HepG2 (cell line): ENCODE results near the gene ZNF341. TPM values are rescaled to one million over a fixed set of nuclear protein-coding genes. Genes with fewer than 3 reads are reported as not detected.

ENCODE experiments used
- DPF2 ChIP-seq: sonication (generic); formaldehyde crosslinking; IDR thresholded peaks from 2 replicates; pipeline ENCODE4 v1.4.0; 2020; ENCODE audit warnings: mild to moderate bottlenecking, low read depth, missing genetic modification reagents, borderline replicate concordance
- FOXP1 ChIP-seq, 2 experiments: fragments of 450-650 bp in 1 of 2; IDR thresholded peaks; 2 replicates each; pipeline ENCODE4 v1.6.1; 2017 to 2018; ENCODE audit warnings: antibody characterized with exemption in 1 of 2
- GATAD1 ChIP-seq: IDR thresholded peaks from 2 replicates; pipeline ENCODE4 v1.6.1; 2016; ENCODE audit warnings: missing genetic modification reagents, missing compliant biosample characterization
- GFI1 ChIP-seq: sonication (generic); formaldehyde crosslinking; IDR thresholded peaks from 2 replicates; pipeline ENCODE4 v1.5.0; 2020; ENCODE audit warnings: missing genetic modification reagents, mild to moderate bottlenecking, borderline replicate concordance
- HMG20B ChIP-seq: conservative IDR thresholded peaks from 2 replicates; pipeline ENCODE4 v1.6.1; 2016; ENCODE audit warnings: missing genetic modification reagents, missing compliant biosample characterization
- KDM5A ChIP-seq: fragments of 200-600 bp; sonication (generic); IDR thresholded peaks from 2 replicates; pipeline ENCODE4 v1.7.0; 2018; ENCODE audit warnings: antibody characterized with exemption, mild to moderate bottlenecking, low read length, borderline replicate concordance
- KMT2B ChIP-seq: IDR thresholded peaks from 2 replicates; pipeline ENCODE4 v1.6.1; 2016; ENCODE audit warnings: missing genetic modification reagents, missing compliant biosample characterization
- MIER2 ChIP-seq: IDR thresholded peaks from 2 replicates; pipeline ENCODE4 v1.6.1; 2016; ENCODE audit warnings: missing biosample characterization, missing genetic modification reagents
- NCOA5 ChIP-seq: sonication (generic); formaldehyde crosslinking; IDR thresholded peaks from 2 replicates; pipeline ENCODE4 v1.4.0; 2020; ENCODE audit warnings: missing genetic modification reagents
- PAWR ChIP-seq: sonication (generic); formaldehyde crosslinking; IDR thresholded peaks from 2 replicates; pipeline ENCODE4 v1.4.0; 2020; ENCODE audit warnings: missing genetic modification reagents, mild to moderate bottlenecking, borderline replicate concordance
- RFX1 ChIP-seq: fragments of 450-650 bp; IDR thresholded peaks from 2 replicates; pipeline ENCODE4 v1.6.1; 2017
- RXRB ChIP-seq: IDR thresholded peaks from 2 replicates; pipeline ENCODE4 v1.6.1; 2016; ENCODE audit warnings: borderline replicate concordance, missing genetic modification reagents, missing compliant biosample characterization
- SALL1 ChIP-seq: sonication (generic); formaldehyde crosslinking; IDR thresholded peaks from 2 replicates; pipeline ENCODE4 v1.8.0; 2022; ENCODE audit warnings: mild to moderate bottlenecking, missing genetic modification reagents
- SP5 ChIP-seq: IDR thresholded peaks from 2 replicates; pipeline ENCODE4 v1.6.1; 2016; ENCODE audit warnings: low read depth, borderline replicate concordance
- TAF1 ChIP-seq: sonication (generic); formaldehyde crosslinking; IDR thresholded peaks from 2 replicates; pipeline ENCODE4 v1.4.0; 2020; ENCODE audit warnings: missing genetic modification reagents
- TFDP1 ChIP-seq: IDR thresholded peaks from 2 replicates; pipeline ENCODE4 v1.6.1; 2016; ENCODE audit warnings: missing compliant biosample characterization, missing genetic modification reagents, borderline replicate concordance
- ZKSCAN1 ChIP-seq: fragments of 150-350 bp; IDR thresholded peaks from 2 replicates; pipeline ENCODE4 v1.6.1; 2014; ENCODE audit warnings: low read length
- ZNF567 ChIP-seq: sonication (generic); formaldehyde crosslinking; IDR thresholded peaks from 2 replicates; pipeline ENCODE4 v1.8.1; 2023; ENCODE audit warnings: mild to moderate bottlenecking, missing genetic modification reagents, borderline replicate concordance
- ZNF720 ChIP-seq: sonication (generic); formaldehyde crosslinking; IDR thresholded peaks from 2 replicates; pipeline ENCODE4 v1.4.0; 2020; ENCODE audit warnings: missing genetic modification reagents
- ZSCAN25 ChIP-seq: sonication (generic); formaldehyde crosslinking; IDR thresholded peaks from 2 replicates; pipeline ENCODE4 v1.8.0; 2022; ENCODE audit warnings: mild to moderate bottlenecking, missing genetic modification reagents
- polyA plus RNA-seq, 8 experiments: library from polyadenylated mRNA; depleted of rRNA in 3 of 8; stranded (reverse) in 7 of 8; unstranded in 1 of 8; fragments of >200 nt; fragmentation: Illumina TruSeq in 4 of 8; extraction: Trizol in 4 of 8; gene quantifications; 2 replicates each; pipeline versions ENCODE4 v1.2.1 to v1.2.3, GENCODE V29; 2011 to 2016; ENCODE audit warnings: low read depth in 4 of 8, missing spikeins in 1 of 8, mixed read lengths in 1 of 8; ENCODE audit not compliant: insufficient read depth in 1 of 8
- total RNA-seq, 5 experiments: library from RNA; depleted of rRNA; stranded (reverse); fragments of >200 nt; fragmentation: Illumina TruSeq; extraction: Trizol; gene quantifications; 2 replicates each; pipeline ENCODE4 v1.2.3, GENCODE V29; 2016; ENCODE audit warnings: low read depth in 1 of 5
- TF ChIP-seq, protein P1 (sequence below): sonication (generic); formaldehyde crosslinking; IDR thresholded peaks from 2 replicates; pipeline ENCODE4 v1.4.0; 2020; ENCODE audit warnings: mild to moderate bottlenecking, missing genetic modification reagents

Gene ZNF341
- total and polyA plus RNA-seq, 2 of the 13 experiments (the other 11 are each of a cell fraction or from before 2014, with no cell fraction given) = 1.1 to 2.2 TPM

DNA sequence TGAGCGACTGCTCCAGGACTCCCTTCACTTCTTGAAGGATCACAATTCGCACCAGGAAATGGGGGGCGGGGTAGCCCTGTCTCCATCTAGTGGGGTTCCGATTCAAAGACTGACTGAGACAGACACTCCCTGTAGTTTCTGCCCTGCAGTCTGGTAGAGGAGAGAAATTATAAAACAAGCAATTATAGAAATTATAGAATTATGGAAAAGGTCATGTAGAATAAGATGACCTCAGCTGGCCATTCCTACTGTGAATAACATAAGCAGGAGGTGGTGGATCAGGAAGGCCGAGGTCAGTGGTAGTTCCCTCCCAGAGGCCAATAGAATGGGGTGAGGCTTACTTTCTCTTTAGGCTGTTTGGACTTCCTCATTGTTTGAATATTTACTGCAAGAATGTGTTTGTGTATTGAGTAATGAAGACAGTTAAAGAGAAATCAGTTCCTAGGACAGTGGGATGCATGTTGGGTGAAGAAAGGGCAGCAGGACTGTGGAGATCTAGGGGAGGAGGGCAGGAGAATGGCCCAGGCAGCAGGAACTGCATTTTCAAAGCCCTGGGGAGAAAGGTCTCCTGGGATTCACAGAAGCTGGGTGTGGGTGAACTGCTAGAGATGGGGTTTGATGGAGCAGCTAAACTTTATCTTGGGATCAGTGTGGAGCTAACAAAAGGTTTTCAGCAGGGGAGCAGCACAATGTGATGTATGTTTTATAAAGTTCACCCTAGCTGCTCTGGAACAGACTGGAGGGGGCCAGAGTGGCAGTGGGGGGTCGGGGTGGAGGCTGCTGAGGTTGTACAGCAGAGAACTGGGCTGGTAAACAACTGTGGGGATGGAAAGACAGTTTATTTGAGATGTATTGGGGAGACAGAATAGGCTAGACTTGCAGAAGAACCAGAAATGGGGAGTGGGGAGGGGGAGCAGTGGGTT, 2.1 kb downstream of the ZNF341 start (continued):
- TF ChIP-seq SALL1 (peak; percentile 14; the same call in 1 of the 2 replicates), RXRB (CRISPR knock-in tag) (peak; percentile 83), FOXP1 (IDR thresholded peaks at IDR 0.05) (peak; percentile 44; the same call in 1 of the 2 replicates), FOXP1 (CRISPR knock-in tag; IDR thresholded peaks at IDR 0.05) (peak; percentile 84), KDM5A (peak; percentile 51; the same call in 1 of the 2 replicates), ZSCAN25 (CRISPR knock-in tag) (peak; percentile 54; the same call in 1 of the 2 replicates), HMG20B (CRISPR knock-in tag) (no peak; the same call in 1 of the 2 replicates), KMT2B (CRISPR knock-in tag) (peak; percentile 47; the same call in 1 of the 2 replicates), ZKSCAN1 (no peak), TFDP1 (CRISPR knock-in tag) (peak; percentile 22; the same call in 1 of the 2 replicates), GATAD1 (CRISPR knock-in tag) (peak; percentile 58; the same call in 1 of the 2 replicates), SP5 (CRISPR knock-in tag) (peak; percentile 35; the same call in 1 of the 2 replicates), ZNF567 (CRISPR knock-in tag) (no peak), NCOA5 (CRISPR knock-in tag) (no peak), GFI1 (CRISPR knock-in tag) (peak; percentile 78; the same call in 1 of the 2 replicates), PAWR (CRISPR knock-in tag) (no peak), DPF2 (CRISPR knock-in tag) (peak; percentile 54; the same call in 1 of the 2 replicates), MIER2 (peak; percentile 27; the same call in 1 of the 2 replicates), ZNF720 (no peak), RFX1 (no peak), TAF1 (CRISPR knock-in tag) (no peak)
- TF ChIP-seq, protein P1, sequence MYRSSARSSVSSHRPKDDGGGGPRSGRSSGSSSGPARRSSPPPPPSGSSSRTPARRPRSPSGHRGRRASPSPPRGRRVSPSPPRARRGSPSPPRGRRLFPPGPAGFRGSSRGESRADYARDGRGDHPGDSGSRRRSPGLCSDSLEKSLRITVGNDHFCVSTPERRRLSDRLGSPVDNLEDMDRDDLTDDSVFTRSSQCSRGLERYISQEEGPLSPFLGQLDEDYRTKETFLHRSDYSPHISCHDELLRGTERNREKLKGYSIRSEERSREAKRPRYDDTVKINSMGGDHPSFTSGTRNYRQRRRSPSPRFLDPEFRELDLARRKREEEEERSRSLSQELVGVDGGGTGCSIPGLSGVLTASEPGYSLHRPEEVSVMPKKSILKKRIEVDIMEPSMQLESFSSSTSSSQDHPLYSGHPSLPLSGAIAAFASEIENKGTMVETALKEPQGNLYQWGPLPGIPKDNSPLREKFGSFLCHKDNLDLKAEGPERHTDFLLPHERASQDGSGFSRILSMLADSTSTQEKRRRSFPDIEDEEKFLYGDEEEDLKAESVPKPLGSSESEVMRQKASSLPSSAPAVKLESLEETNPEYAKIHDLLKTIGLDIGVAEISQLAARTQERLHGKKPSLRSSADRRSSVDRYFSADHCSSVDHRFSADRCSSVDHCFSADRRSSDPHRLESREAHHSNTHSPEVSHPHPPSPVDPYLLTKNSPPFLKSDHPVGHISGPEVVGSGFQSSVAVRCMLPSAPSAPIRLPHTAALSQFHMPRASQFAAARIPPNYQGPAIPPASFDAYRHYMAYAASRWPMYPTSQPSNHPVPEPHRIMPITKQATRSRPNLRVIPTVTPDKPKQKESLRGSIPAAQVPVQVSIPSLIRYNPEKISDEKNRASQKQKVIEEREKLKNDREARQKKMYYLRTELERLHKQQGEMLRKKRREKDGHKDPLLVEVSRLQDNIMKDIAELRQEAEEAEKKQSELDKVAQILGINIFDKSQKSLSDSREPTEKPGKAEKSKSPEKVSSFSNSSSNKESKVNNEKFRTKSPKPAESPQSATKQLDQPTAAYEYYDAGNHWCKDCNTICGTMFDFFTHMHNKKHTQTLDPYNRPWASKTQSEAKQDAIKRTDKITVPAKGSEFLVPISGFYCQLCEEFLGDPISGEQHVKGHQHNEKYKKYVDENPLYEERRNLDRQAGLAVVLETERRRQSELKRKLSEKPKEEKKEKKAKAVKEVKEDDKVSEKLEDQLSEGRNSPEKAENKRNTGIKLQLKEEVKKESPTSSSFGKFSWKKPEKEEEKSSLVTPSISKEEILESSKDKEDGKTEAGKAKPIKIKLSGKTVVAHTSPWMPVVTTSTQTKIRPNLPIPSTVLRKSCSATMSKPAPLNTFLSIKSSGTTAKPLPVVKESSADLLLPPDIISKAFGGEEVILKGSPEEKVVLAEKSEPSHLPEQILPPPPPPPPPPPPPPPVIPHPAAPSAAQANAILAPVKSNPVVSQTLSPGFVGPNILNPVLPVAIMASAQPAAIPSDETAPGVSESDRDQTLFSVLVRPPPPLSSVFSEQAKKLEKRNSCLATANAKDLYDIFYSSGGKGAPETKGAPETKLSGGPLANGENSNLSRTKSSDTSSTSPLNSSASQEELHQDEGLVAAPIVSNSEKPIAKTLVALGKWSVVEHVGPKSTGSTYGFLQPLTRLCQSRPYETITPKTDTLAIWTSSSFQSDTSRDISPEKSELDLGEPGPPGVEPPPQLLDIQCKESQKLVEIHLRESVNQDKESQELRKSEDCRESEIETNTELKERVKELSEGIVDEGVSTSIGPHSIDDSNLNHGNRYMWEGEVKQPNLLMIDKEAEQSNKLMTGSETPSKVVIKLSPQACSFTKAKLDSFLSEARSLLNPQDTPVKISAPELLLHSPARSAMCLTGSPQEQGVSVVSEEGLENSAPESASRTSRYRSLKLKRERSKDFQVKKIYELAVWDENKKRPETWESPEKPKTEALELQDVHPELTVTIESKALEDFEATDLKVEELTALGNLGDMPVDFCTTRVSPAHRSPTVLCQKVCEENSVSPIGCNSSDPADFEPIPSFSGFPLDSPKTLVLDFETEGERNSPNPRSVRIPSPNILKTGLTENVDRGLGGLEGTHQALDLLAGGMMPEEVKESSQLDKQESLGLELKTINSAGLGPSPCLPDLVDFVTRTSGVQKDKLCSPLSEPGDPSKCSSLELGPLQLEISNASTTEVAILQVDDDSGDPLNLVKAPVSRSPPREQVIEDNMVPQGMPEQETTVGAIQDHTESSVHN = no peak
